Body of pancreas (tissue), 4 donors: Measurements from ENCODE around the gene LIX1L. TPM values are rescaled to one million over a fixed set of nuclear protein-coding genes. Genes with fewer than 3 reads are reported as not detected.

ENCODE experiments used
- ATAC-seq: fragments of 150-250 bp; one replicate; pipeline ENCODE4 v1.9.1; 2016
- DNase-seq, 4 donors: peaks; one replicate each; pipeline ENCODE4 v3.0.0-alpha.2; 2019
- H3K27ac ChIP-seq, 4 donors: fragments of 200-600 bp; sonication (generic); 1 replicate in 3 of 4; 2 replicates in 1 of 4; pipeline versions ENCODE4 v1.5.1 to v1.6.1; 2016 to 2019; ENCODE audit warnings: mild to moderate bottlenecking in 1 of 4, mixed read lengths in 1 of 4, moderate library complexity in 1 of 4
- H3K27me3 ChIP-seq, 2 donors: fragments of 200-600 bp; sonication (generic); one replicate each; pipeline ENCODE4 v1.6.0; 2016; ENCODE audit warnings: mild to moderate bottlenecking in 1 of 2
- H3K36me3 ChIP-seq, 2 donors: fragments of 200-600 bp; sonication (generic); replicated peaks in 1 of 2; 2 replicates each; pipeline ENCODE4 v1.5.1; 2016; ENCODE audit warnings: low read depth in 2 of 2; ENCODE audit not compliant: insufficient read depth in 1 of 2
- H3K4me1 ChIP-seq: fragments of 200-600 bp; sonication (generic); one replicate; pipeline ENCODE4 v1.6.0; 2016
- H3K4me3 ChIP-seq, 2 donors: fragments of 200-600 bp; sonication (generic); 1 replicate in 1 of 2; 2 replicates in 1 of 2; pipeline ENCODE4 v1.5.1; 2016 to 2019
- H3K9me3 ChIP-seq, 3 donors: fragments of 200-600 bp; sonication (generic); 1 replicate in 2 of 3; 2 replicates in 1 of 3; pipeline ENCODE4 v1.5.1; 2016
- POLR2A ChIP-seq, 3 donors: fragments of 450-650 bp; IDR thresholded peaks; one replicate each; pipeline ENCODE4 v1.6.1; 2016; ENCODE audit warnings: antibody characterized with exemption in 3 of 3, mild to moderate bottlenecking in 2 of 3
- WGBS, 2 donors: methylation state at CpG; one replicate each; pipeline ENCODE4 v1.1.5; 2017; 5-methylcytosine and 5-hydroxymethylcytosine counted together
- intact Hi-C: fragments of 100-400 bp; cut with DNase I; formaldehyde crosslinking; loops from one replicate; pipeline ENCODE4 v1.15.1; 2023
- total RNA-seq, 2 donors: library from RNA; depleted of rRNA; stranded (reverse); fragments of >200 nt; gene quantifications; one replicate each; pipeline ENCODE4 v1.1.0, GENCODE V29; 2016
- TF ChIP-seq, protein P1 (sequence below), 7 experiments: fragments of 450-650 bp in 4 of 7; fragments of 200-600 bp in 3 of 7; sonication (generic) in 3 of 7; IDR thresholded peaks; one replicate each; pipeline ENCODE4 v1.5.1; 2016 to 2019; ENCODE audit warnings: antibody characterized with exemption in 7 of 7

The LIX1L gene
- total RNA-seq, 2 donors from 2014 or later: 8.3 to 16.5 TPM

DNA sequence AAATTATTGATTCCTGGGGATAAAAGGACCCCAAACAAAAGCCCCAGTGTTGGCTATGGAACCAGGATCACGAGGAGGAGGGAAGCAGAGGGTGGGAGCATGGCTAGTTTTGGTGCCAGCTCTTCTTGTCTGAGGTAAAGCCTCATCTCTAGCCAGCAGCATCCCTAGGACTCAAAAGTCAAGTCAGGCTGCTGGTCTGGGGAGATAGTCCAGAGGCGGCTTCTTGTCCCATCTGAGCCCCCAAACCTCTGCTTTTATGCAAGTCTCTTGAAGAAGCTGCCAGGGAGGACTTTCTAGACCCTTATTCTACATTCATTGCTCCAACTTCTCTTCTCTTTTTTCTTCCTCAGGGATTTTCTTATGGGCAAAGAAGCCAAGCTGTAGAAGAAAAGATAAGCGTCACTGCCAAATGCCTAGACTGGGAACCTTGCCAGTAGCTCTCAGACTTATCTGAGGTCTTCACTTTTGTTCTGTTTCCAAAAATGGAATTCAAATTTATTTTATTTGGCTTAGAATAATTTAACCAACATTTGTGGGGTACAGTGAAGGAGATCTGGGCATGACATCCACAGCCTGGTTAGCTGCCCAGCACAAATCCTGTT, 65.2 kb downstream of the LIX1L start:
- H3K4me3 ChIP-seq: no peak overlapping the region
- no peaks in the 10 kb centered on the region for H3K27me3 ChIP-seq
- DNase-seq (peak; percentile 50 to 75 (median 68)), ATAC-seq (no peak)
- TF ChIP-seq, protein P1, sequence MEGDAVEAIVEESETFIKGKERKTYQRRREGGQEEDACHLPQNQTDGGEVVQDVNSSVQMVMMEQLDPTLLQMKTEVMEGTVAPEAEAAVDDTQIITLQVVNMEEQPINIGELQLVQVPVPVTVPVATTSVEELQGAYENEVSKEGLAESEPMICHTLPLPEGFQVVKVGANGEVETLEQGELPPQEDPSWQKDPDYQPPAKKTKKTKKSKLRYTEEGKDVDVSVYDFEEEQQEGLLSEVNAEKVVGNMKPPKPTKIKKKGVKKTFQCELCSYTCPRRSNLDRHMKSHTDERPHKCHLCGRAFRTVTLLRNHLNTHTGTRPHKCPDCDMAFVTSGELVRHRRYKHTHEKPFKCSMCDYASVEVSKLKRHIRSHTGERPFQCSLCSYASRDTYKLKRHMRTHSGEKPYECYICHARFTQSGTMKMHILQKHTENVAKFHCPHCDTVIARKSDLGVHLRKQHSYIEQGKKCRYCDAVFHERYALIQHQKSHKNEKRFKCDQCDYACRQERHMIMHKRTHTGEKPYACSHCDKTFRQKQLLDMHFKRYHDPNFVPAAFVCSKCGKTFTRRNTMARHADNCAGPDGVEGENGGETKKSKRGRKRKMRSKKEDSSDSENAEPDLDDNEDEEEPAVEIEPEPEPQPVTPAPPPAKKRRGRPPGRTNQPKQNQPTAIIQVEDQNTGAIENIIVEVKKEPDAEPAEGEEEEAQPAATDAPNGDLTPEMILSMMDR (IDR thresholded peaks at IDR 0.05): no peak
- no peak for TF ChIP-seq POLR2A (IDR thresholded peaks at IDR 0.05)
- 29 to 30% methylated on average over 3 of the region's 3 CpGs for WGBS, 2 donors
- peak overlapping the region; percentile 86 to 95 (median 92) for H3K27ac ChIP-seq
- H3K36me3 ChIP-seq: no peaks in the 10 kb centered on the region
- H3K9me3 ChIP-seq: no peaks in the 10 kb centered on the region
- H3K4me1 ChIP-seq: peaks cover 25% of the 10 kb centered on the region
- intact Hi-C loops: no loop called here

DNA sequence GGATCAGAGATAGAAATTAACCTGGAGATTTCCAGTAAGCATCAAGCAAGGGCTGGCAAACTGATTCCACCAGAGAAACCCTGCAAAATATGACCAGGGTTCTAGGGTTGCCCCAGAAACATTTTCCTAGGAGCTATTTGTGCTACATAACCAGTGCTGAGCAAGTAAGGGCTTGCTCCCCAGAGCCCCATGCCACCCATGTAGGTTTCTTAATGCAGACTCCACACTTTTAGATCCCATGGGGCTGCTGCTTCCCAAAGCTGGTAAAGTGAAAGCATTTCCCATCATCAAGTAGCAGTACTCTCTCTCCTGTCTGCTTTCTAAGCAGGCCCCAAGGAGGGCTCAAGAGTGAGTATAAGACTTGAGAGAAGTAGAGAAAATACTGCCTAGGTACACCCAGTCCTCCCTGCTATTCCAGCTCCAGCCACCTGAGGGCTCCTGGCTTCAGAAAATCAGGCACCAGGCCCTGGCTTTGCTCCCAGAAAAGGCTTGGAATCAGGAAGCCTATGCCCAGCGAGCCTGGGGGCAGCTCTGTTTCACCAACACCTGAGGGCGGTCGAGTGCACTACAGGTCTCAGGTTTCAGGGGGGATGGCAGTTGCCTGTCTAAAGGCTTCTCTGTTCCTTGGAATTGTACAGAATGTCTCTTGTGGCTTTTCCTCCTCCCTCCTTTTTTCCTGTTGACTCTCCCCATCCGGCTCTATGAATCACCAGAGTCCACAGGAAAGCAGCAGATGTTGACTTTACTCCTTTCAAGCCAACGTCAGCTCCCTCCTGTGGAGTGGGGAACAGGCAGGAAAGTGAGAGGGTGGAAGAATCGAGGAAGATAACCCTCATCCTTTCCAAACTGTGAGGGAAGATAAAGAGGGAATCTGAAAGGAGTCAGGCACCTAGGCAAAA, 66.0 kb downstream of the LIX1L start:
- intact Hi-C loops: no loop called here
- DNase-seq: peak; percentile 97 to 99 (median 98)
- peak; percentile 96 for ATAC-seq
- TF ChIP-seq, protein P1 (IDR thresholded peaks at IDR 0.05): peak; percentile 86 to 99 (median 99)
- TF ChIP-seq POLR2A (IDR thresholded peaks at IDR 0.05): peak in 2 of 3 donors; percentile 48 to 53
- WGBS, 2 donors: 0 to 4% methylated on average over 6 of the region's 6 CpGs
- Histone ChIP-seq H3K4me3 (no peak overlapping the region), H3K27ac (peak overlapping the region; percentile 86 to 95 (median 92)), H3K36me3 (no peaks in the 10 kb centered on the region), H3K27me3 (no peaks in the 10 kb centered on the region), H3K9me3 (no peaks in the 10 kb centered on the region), H3K4me1 (peaks cover 30% of the 10 kb centered on the region)

DNA sequence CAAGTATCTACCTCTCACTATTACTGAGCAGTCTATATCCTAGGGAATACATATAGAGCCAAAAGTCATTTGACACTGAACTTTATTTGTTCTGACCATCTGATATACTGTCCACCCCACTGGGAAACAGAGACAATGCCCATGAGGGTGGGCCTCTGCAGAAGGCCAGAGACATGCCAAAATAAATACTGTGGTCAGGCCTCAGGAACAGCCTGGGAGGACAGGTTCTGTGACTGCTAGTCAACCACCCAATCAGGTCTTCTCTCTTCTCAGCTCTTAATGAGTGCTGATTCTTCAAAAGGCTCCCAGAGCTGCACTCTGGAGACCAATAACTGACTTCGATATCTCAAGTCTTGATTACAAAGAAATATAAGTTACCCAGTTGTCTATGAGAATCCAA, 66.7 kb downstream of the LIX1L start:
- no peak overlapping the region for H3K4me3 ChIP-seq
- H3K27ac ChIP-seq: peak overlapping the region; percentile 86 to 95 (median 92)
- no peaks in the 10 kb centered on the region for H3K36me3 ChIP-seq
- ATAC-seq (no peak), DNase-seq (peak in 2 of 4 donors; percentile 19 to 53)
- TF ChIP-seq, protein P1 (IDR thresholded peaks at IDR 0.05): no peak
- no peak for TF ChIP-seq POLR2A (IDR thresholded peaks at IDR 0.05)
- H3K9me3 ChIP-seq: no peaks in the 10 kb centered on the region
- peaks cover 37% of the 10 kb centered on the region for H3K4me1 ChIP-seq
- no peaks in the 10 kb centered on the region for H3K27me3 ChIP-seq
- intact Hi-C loops: no loop called here
- WGBS, 2 donors: 0 to 15% methylated on average over 1 of the region's 1 CpG

DNA sequence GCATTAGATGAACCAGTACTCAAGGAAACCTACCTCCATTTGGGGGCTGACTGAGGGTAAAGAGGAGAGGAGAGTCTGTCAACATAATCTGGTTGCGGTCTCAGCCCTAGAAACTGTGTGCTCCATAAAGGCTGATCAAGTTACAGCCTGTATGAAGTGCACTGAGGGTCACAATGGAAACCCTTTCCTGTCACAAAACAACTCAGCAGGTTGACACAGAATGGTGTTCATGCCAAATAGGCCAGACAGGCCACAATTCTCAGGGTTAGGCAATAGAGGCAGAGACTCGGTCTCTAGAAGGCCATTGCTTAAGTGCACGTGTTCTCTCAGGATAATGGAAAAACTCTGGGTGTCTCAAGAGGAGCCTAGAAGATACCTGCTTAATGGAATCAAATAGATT, 68.1 kb downstream of the LIX1L start:
- H3K4me3 ChIP-seq: no peak overlapping the region
- no peaks in the 10 kb centered on the region for H3K9me3 ChIP-seq
- WGBS, 2 donors: 77% methylated on average over 3 of the region's 3 CpGs
- intact Hi-C loops: no loop called here
- DNase-seq: no peak
- no peaks in the 10 kb centered on the region for H3K27me3 ChIP-seq
- no peaks in the 10 kb centered on the region for H3K36me3 ChIP-seq
- no peak overlapping the region for H3K27ac ChIP-seq
- ATAC-seq: no peak
- H3K4me1 ChIP-seq: peaks cover 43% of the 10 kb centered on the region
- TF ChIP-seq, protein P1 (IDR thresholded peaks at IDR 0.05): no peak
- no peak for TF ChIP-seq POLR2A (IDR thresholded peaks at IDR 0.05)
